ENCODE measurements around the gene GTPBP4.

GTPBP4 gene

DNA sequence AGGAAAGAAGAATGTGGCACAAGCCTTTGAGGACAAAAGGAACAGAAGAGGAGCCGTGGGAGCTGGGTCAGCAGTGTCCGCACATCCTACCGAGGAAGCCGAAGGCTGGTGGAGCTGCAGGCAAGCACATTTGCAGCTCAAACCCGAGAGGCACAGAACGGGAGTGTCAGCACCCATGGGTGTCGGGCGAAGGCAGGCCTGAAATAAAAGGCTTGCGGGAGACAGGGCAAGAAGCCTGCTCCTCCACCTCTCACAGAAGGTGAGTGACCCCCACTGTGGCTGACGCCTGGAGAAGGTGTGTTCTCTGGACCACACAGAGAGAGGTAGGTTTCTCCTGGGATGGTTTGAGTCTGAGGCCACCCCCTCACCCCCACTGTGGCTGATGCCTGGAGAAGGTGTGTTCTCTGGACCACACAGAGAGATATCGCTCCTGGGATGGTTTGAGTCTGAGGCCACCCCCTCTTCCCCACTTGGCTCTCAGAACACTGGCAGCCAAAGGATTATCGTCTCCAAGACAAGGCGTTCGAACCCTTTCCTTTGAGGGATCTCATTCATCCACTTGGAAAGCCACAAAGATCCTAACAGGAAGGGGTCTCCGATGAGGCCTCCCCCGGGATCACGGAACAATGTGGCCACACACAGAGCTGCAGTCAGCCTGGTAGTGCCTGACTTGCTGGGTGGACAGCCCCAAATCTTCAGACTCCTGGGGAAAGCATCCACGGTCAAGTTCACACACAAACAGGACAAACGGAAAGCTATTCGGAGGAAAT, 21.6 kb upstream of the GTPBP4 start:
- DNase-seq (ENCODE audit: low read depth, low spot score), result no peak

DNA sequence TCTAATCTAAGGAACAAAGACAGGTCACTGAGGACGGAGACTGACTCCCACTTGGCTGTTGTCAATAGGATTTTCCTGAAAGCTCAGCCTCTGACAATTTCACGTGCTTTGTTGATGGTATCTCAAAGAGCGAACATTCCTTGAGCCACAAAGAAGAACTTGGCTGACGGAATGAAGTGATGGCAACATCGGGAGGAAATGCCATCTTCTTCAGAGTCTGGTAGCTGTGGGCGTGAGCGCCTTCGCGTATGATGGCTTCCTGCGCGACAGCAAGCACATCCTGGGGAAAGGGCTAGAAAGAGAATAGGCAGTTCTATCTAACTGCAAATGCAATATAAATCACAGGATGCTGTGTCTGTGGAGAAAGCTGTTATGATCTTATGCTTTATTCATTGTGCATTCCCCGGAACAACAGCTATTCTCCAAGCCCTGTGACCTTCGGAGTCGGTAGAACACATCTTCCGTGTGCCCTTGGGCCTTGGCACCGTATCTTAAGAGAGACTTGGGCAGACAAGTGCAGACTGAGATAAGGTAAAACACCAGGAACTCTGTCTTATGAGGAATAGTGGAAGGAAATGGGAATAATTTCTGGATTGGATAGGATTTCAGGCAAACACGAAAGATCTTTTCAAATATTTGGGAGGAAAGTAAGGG, 19.6 kb upstream of the GTPBP4 start:
- DNase-seq (ENCODE audit: low read depth, low spot score), result peak; percentile 24

DNA sequence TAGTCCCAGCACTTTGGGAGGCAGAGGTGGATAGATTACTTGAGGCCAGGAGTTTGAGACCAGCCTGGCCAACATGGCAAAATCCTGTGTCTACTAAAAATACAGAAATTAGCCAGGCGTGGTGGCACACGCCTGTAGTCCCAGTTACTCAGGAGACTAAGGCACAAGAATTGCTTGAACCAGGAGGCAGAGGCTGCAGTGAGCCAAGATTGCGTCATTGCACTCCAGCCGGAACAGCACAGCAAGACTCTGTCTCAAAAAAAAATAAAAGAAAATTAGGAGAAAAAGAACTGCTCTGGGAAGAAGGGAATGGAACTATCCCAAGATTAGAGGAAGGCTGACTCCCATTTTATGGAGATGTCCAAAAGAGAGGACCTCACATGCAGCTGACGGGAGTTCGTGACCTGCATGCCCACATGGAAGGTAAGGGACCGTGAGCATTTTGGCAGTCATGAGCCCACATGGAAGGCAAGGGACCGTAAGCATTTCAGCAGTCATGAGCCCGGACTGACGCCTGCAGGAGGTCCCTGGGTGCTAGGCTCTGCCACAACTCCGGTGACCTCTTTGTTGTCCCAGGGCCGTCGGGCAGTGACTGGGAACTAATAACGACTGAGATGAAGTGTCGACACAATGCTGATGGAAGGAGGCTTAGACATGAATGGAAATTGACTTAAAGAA, 18.6 kb upstream of the GTPBP4 start:
- no peak for DNase-seq (ENCODE audit: low read depth, low spot score)

DNA sequence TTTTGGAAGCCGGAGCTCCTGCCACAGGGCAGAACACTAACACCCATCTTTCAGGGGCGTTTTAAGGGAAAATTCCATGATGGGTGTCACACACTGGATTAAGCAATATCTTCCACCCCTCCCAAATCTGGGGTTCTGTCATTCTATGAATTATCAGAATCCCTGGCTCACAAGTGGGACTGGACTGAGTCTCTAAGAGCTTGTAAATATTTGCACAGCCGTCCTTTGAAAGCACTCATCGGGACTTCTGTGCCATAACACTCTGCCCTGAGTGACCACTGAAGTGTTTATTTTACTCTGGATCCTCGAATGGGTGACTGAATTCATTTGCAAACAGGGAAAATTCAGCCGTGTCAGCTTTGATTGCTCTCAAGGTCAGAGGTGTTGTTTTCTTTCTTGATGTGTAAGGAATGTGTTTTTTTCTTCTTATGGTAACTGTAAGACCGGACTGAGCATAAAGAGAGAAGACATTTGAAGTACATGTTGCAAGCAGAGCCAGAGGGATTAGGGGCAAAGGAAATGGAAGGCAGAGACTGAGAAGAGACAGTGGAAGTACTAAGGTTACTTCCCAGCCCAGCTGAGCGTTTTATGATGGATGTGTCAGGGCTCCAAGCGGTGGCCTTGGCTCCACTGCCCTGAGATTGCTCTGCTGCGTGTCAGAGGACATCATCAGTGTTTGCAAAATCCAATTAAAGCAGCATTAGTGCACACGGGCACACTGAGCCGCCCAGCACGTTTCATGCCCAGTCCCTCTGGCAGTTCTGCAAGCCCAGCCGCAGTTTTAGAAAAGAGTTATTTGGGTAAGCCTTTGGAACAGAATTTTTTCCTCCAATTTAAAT, 17.7 kb upstream of the GTPBP4 start:
- DNase-seq (ENCODE audit: low read depth, low spot score), result no peak

DNA sequence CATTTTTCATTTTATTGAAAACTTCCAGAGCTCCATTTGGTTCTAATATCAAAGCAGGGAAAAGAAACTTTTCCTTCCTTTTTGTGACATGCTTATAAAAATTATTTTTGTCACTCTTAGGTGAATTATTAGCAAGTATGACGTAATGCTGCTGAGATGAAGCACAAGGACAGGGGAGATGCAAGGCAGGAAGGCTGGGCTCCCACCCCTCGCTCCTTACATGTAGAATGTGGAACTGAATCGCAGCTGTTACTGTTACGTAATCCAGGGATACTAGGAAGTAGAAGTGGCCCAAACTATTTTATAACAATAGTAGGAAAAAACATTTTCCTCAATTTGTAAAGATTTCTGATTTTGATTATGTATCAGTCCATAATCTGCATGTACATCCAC, 17.1 kb upstream of the GTPBP4 start:
- no peak for DNase-seq (ENCODE audit: low read depth, low spot score)

DNA sequence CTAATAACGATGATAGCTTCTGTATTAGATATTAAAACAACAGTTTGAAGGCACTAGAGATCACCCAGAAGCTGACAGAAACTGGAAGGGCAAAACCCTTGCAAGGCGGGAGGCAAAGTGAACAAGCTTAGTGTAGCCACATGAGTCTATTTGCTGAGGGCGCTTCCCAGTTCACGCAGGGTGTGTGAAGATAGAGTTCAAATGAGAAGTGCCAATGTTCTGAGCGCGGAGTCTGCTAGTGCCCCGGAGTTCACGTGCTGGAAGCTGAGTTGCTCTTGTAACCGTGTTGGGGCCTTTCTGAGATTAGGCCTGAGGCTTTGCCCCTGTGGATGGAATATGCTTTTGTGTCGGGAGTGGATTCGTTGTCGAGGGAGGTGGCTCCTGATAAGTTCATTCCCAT, 16.6 kb upstream of the GTPBP4 start:
- DNase-seq (ENCODE audit: low read depth, low spot score), result no peak

DNA sequence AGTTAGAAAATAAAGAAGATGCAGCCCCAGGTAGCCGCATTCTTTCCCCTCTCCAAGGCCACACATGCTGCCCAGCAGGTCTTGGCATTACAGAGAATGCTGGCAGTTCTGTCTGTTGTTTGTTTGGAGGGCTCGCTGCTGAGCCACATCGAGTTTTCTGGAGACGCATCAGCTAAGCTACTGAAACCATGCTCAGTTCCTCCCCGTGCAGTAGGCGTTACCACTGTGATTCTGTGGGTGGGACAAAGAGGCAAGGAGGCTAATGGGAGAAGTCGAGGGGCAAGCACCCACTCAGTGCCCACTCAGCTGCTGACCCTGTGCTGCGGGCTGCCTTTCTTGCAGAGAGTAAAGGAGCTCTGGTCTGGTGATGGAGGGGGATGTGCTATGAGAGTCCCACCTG, 15.5 kb upstream of the GTPBP4 start:
- no peak for DNase-seq (ENCODE audit: low read depth, low spot score)

DNA sequence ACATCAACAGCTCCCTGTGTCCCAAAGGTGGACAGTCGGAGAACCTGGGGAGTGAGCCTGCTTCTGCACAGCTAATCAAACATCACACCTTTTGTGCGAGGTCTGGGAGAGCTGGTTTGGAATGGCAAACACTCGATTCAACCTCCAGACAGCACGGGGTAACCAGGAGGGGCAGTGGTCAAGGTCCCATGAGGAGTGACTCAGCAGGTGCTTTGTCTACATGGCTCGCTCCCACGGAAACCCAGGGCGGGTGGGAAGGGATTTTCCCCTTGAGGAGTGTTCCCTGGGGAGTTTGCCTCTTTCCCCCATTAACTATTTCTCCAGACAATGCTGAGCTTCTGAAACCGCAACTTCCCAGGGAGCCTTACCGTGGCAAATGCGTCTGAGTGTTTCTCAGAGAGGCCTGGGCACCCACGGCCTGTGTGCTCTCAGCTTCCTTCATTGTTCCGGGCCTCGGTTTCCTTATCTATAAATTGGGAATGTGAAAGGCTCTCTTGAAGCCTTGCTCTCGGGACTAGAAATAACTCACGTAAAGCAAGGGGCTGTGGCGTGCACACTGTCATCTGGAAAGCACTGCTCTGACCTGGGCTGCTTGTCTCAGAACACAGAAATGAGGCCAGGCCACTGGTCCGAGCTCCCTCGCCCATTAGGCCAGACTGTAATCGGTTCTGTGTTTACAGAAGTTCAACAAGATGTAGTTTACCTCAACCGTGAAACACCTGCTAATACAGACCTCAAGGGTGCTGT, 14.0 kb upstream of the GTPBP4 start:
- peak; percentile 64 for DNase-seq (ENCODE audit: low read depth, low spot score)

DNA sequence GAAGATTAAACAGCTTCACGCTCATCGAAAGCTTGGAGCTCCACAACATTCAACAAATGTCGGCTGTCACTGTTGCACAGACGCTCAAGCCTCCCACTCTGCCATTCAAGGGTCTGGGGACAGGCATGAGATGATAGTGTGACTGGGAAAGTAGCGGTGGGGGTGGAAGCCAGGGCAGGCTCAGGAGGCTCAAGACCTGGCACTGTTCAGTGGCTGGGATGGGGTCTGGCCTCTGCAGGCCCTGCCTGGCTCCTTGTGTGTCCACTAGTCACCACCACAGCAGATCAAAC, 13.5 kb upstream of the GTPBP4 start:
- DNase-seq (ENCODE audit: low read depth, low spot score), result no peak

DNA sequence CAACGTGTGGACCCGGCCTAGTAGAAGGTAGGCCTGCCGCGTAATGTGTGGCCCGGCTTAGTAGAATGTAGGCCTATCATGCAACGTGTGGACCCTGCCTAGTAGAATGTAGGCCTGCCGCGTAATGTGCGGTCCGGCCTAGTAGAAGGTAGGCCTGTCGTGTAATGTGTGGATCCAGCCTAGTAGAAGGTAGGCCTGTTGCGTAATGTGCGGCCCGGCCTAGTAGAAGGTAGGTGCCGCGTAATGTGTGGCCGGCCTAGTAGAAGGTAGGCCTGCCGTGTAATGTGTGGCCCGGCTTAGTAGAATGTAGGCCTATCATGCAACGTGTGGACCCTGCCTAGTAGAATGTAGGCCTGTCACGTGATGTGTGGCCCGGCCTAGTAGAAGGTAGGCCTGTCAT, 11.9 kb upstream of the GTPBP4 start:
- no peak for DNase-seq (ENCODE audit: low read depth, low spot score)

DNA sequence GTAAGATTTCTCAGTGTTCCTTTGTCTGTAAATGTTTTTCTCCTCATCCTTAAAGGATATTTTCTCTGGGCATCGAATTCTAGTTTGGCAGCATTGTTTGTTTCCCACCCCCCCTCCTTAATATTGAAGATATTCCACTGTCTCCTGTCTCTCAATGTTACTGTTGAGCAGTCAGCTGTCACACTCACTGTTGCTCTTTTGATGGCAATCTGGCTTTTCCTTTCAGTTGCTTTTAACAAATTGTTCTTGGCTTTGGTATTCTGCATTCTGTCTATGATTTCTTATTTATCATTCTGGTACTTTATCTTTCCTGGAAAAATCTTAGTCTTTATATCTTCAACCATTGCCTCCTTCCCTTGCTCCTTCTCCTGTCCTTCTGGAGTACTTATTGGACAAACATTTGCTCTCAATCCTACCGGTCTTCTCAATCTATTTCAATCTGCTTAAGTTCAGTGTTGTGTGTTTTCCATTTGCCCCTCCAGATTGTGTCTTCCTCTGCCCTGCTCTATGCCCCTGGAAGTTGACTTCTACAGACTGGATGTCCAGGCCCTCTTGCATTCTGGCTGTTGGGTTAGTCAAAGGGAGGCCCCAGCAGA, 9.3 kb upstream of the GTPBP4 start:
- no peak for DNase-seq (ENCODE audit: low read depth, low spot score)

DNA sequence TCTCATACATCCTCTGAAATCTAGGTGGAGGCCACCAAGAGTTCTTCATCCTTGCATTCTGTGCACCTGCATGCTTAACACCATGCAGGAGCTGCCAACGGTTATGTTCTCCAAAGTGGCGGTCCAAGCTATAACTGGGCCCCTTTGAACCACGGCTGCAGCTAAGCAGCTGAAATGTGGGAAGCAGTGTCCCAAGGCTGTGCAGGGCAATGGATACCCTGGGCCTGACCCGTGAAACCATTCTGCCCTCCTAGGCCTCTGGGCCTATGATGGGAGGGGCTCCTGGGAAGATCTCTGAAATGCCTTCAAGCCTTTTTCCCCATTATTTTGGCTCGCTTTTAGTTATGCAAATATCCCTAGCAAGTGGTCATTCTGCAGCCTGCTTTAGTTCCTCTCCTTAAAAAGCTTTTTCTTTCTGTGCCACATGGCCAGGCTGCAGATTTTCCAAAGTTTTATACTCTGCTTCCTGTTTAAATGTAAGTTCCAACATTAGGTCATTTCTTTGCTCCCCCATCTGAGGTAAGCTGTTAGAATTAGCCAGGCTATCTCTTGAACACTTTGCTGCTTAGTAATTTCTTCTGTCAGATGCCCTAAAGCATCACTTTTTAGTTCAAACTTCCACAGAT, 7.7 kb upstream of the GTPBP4 start:
- no peak for DNase-seq (ENCODE audit: low read depth, low spot score)

DNA sequence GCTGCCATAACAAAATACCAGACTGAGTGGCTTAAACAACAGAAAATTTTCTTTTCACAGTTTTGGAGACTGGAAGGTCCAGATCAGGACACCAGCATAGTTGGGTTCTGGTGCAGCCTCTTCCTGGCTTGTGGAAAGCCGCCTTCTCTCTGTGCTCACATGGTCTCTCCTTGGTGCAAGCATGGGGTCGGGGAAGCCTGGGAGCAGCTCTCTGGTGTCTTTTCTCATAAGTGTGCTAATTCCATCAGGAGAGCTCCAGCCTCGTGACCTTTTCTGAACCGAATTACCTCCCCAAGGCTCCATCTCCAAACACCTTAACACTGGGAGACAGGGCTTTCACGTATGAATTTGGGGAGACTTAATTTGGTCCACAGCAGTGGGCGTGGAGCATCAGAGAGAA, 4.8 kb upstream of the GTPBP4 start:
- DNase-seq (ENCODE audit: low read depth, low spot score), result no peak

DNA sequence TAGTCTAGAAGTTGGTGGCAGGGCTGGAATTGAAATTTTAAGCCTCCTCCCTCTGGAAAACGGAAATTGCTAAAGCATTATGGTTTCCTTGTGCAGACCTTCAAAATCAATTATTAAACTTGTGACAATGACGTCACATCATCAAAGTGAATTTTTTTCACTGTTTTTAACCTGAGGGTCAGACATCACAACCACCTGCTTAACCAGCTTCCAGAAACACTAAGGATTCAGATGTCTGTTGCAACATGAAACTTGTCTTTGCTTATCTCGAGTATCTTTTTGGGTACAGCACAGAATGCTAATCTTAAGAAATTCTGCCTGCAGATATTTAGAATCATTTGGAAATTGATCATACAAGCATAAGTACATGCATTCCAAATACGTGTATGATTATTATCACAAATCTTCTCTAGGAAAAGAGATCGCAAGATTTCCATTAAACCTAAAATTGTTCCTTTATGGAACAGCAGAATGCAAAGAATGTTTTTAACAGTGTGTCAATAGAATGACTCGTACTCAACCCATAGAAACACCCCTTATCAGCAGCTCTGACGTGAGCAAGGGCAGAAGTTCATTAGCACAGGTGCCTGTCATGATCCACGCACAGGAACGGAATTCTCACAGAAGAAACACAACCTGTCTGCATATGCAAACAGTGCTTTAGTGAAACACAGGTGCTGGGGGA, 4.1 kb upstream of the GTPBP4 start:
- DNase-seq (ENCODE audit: low read depth, low spot score), result peak; percentile 24

DNA sequence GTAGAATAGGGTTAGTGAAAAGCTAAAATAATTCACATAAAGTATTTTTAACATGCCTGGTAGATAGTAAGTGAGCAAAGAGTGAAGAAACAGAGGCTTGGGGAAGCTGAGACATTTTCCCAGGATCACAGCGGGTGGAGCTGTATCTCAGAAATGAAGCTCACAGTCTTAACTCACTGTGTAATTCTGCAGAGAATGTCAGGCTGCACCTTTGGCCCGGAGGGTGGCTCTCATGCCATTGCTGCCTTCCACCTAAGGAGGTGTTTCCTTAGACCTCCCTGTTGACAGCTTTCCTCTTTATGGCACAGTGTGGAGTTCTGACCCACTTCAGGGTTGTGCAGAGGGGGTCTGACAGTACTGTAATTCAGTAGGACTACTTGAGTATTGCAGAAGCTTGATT, 2.9 kb upstream of the GTPBP4 start:
- no peak for DNase-seq (ENCODE audit: low read depth, low spot score)

DNA sequence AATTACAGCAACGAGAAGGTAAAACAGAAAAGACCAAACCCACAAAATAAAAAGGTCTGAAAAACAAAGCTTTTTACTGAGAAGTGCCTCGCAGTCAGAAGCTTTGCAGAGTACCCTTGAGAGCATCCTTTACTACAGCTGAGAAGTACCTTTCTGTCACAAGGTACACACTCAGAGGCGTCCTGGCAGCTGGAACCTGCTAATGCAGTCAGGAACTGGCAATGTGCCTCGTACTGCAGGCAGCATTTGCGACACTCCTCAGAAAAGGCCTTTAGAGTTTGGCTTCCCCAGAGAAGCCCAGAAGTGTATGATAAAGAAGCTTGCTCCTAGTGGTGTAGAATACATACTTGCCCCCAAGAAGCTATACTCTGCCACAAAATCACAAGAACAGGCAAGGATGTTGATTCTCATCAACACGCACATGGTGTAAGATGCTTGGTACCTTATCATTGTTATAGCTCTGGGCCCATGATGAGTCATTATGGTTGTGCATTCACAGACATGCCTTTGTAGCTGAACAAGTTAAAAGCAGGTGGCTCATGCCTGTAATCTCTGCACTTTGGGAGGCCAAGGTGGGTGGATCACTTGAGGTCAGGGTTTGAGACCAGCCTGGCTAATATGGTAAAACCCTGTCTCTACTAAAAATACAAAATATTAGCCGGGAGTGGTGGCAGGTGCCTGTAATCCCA, 2.0 kb upstream of the GTPBP4 start:
- peak; percentile 78 for DNase-seq (ENCODE audit: low read depth, low spot score)

DNA sequence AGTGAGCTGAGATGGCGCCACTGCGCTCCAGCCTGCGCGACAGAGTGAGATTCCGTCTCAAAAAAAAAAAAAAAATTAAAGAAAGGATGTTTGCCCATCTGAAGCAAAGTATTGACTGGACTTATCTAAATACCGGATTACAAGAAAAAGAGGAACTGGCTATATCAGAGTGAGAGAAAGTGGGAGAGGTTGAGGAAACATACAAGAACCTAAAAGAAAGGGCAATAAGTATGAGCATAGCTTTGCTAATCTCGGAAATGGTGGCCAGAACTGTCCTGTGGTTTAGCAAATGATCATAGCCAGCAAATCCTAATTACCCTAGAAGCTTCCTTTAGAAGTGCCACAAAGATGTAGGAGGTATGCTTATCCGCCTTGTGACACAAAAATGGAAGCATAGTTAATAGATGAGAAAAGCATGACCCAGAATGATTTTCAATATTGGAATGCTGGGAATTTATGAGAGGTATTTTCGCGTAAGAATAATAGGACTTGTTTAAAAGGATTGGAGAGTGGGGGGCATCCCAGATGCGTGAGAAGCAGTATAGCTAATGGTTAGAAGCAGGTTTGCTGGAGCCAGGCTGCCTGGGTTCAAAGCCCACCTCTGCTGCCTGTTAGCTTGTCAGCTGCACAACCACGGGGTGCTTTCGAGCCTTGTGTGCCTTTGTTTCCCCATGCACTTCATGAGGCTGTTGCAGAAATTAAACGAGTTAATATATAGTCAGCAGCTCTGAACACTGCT, 1.2 kb upstream of the GTPBP4 start:
- peak; percentile 85 for DNase-seq (ENCODE audit: low read depth, low spot score)

DNA sequence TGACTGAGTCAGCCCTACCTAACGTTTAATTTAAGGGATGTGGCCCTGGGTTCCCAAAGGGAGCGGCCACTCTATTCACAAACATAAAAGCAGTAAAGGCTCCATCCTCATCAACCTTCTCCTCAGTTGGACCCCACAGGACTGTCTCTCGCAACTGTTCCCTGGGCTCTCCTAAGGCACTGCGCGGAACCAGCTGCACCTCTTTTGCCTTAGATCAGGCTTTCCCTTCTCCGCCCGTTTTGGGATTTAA, 689 bp upstream of the GTPBP4 start:
- no peak for DNase-seq (ENCODE audit: low read depth, low spot score)

Data from astrocyte of the hippocampus (primary cell).